HEK293 (cell line): ENCODE data around the gene LYPD4.

Source experiments
- CTCF ChIA-PET: fragments of 350-600 bp; formaldehyde crosslinking; extraction: SDS; loops from one replicate; lab custom pipeline; 2021; ENCODE audit warnings: antibody characterized with exemption; lab: Yijun Ruan, JAX
- POLR2A ChIA-PET: fragments of 300-600 bp; formaldehyde crosslinking; extraction: SDS; loops from one replicate; lab custom pipeline; 2020; ENCODE audit warnings: antibody characterized with exemption, inconsistent platforms; lab: Yijun Ruan, JAX
- H3K27ac ChIP-seq: fragments of 200-500 bp; sonication (Bioruptor generic); 2 replicates; pipeline ENCODE4 v1.5.1; 2014; ENCODE audit warnings: low read depth, low read length, control low read depth, inconsistent platforms; ENCODE audit errors: extremely low read depth
- H3K36me3 ChIP-seq, 2 experiments: fragments of 200-500 bp in 1 of 2; sonication (Bioruptor generic) in 1 of 2; 1 replicate in 1 of 2; 2 replicates in 1 of 2; pipeline ENCODE4 v1.5.1; 2014 to 2017; ENCODE audit warnings: inconsistent platforms in 2 of 2, low read length in 2 of 2; ENCODE audit not compliant: control insufficient read depth in 2 of 2, insufficient read depth in 1 of 2
- H3K4me1 ChIP-seq: fragments of 200-500 bp; sonication (Bioruptor generic); 2 replicates; pipeline ENCODE4 v1.5.1; 2014; ENCODE audit warnings: mild to moderate bottlenecking, low read length, inconsistent platforms; ENCODE audit not compliant: control insufficient read depth, insufficient read depth
- H3K4me3 ChIP-seq: 2 replicates; pipeline ENCODE4 v1.5.1; 2011; ENCODE audit warnings: low read depth, mild to moderate bottlenecking, control low read depth, low read length, moderate library complexity
- H3K9me3 ChIP-seq: fragments of 200-500 bp; sonication (Bioruptor generic); 2 replicates; pipeline ENCODE4 v1.5.1; 2014; ENCODE audit warnings: low read depth, low read length, inconsistent platforms; ENCODE audit not compliant: control insufficient read depth, insufficient read depth
- AEBP2 ChIP-seq: fragments of 450-650 bp; formaldehyde crosslinking; IDR thresholded peaks from 2 replicates; pipeline ENCODE4 v1.5.1; 2016; ENCODE audit warnings: missing biosample characterization, missing genetic modification characterization, borderline replicate concordance
- GLI4 ChIP-seq: fragments of 450-650 bp; formaldehyde crosslinking; IDR thresholded peaks from 2 replicates; pipeline ENCODE4 v1.5.1; 2016; ENCODE audit warnings: missing biosample characterization, missing genetic modification characterization
- GLIS1 ChIP-seq: fragments of 450-650 bp; formaldehyde crosslinking; IDR thresholded peaks from 2 replicates; pipeline ENCODE4 v1.5.1; 2016; ENCODE audit warnings: missing biosample characterization, missing genetic modification characterization
- GLIS2 ChIP-seq: fragments of 450-650 bp; formaldehyde crosslinking; IDR thresholded peaks from 2 replicates; pipeline ENCODE4 v1.5.1; 2016; ENCODE audit warnings: missing biosample characterization, missing genetic modification characterization
- KLF7 ChIP-seq: fragments of 450-650 bp; formaldehyde crosslinking; IDR thresholded peaks from 2 replicates; pipeline ENCODE4 v1.5.1; 2016; ENCODE audit warnings: missing biosample characterization, missing genetic modification characterization, borderline replicate concordance
- SP3 ChIP-seq: fragments of 450-650 bp; formaldehyde crosslinking; IDR thresholded peaks from 2 replicates; pipeline ENCODE4 v1.5.1; 2016; ENCODE audit warnings: missing biosample characterization, missing genetic modification characterization
- ZBTB17 ChIP-seq: fragments of 450-650 bp; formaldehyde crosslinking; IDR thresholded peaks from 2 replicates; pipeline ENCODE4 v1.5.1; 2016; ENCODE audit warnings: missing biosample characterization, missing genetic modification characterization
- ZBTB49 ChIP-seq: fragments of 450-650 bp; formaldehyde crosslinking; IDR thresholded peaks from 2 replicates; pipeline ENCODE4 v1.5.1; 2016; ENCODE audit warnings: missing biosample characterization, missing genetic modification characterization, low read depth
- ZFP3 ChIP-seq: fragments of 450-650 bp; formaldehyde crosslinking; IDR thresholded peaks from 2 replicates; pipeline ENCODE4 v1.5.1; 2016; ENCODE audit warnings: low read depth, missing biosample characterization, missing genetic modification characterization
- ZFP41 ChIP-seq: fragments of 450-650 bp; formaldehyde crosslinking; IDR thresholded peaks from 2 replicates; pipeline ENCODE4 v1.5.1; 2016; ENCODE audit warnings: missing biosample characterization, missing genetic modification characterization, borderline replicate concordance
- ZNF114 ChIP-seq: fragments of 450-650 bp; formaldehyde crosslinking; IDR thresholded peaks from 2 replicates; pipeline ENCODE4 v1.5.0; 2017; ENCODE audit warnings: missing biosample characterization, missing genetic modification characterization
- ZNF133 ChIP-seq: fragments of 450-650 bp; formaldehyde crosslinking; IDR thresholded peaks from 2 replicates; pipeline ENCODE4 v1.5.1; 2016; ENCODE audit warnings: missing biosample characterization, missing genetic modification characterization
- ZNF146 ChIP-seq: fragments of 450-650 bp; formaldehyde crosslinking; IDR thresholded peaks from 2 replicates; pipeline ENCODE4 v1.5.1; 2016; ENCODE audit warnings: missing biosample characterization, missing genetic modification characterization
- ZNF335 ChIP-seq: fragments of 450-650 bp; formaldehyde crosslinking; conservative IDR thresholded peaks from 2 replicates; pipeline ENCODE4 v1.5.1; 2016; ENCODE audit warnings: missing biosample characterization, missing genetic modification characterization
- ZNF366 ChIP-seq: fragments of 450-650 bp; formaldehyde crosslinking; conservative IDR thresholded peaks from 2 replicates; pipeline ENCODE4 v1.5.1; 2016; ENCODE audit warnings: missing biosample characterization, missing genetic modification characterization
- ZNF548 ChIP-seq: fragments of 450-650 bp; formaldehyde crosslinking; IDR thresholded peaks from 2 replicates; pipeline ENCODE4 v1.5.1; 2016; ENCODE audit warnings: missing biosample characterization, missing genetic modification characterization
- ZNF560 ChIP-seq: fragments of 450-650 bp; formaldehyde crosslinking; IDR thresholded peaks from 2 replicates; pipeline ENCODE4 v1.5.1; 2017; ENCODE audit warnings: missing biosample characterization, missing genetic modification characterization, borderline replicate concordance
- ZNF585B ChIP-seq: fragments of 450-650 bp; formaldehyde crosslinking; IDR thresholded peaks from 2 replicates; pipeline ENCODE4 v1.5.1; 2016; ENCODE audit warnings: missing biosample characterization, missing genetic modification characterization
- ZNF621 ChIP-seq: fragments of 450-650 bp; formaldehyde crosslinking; IDR thresholded peaks from 2 replicates; pipeline ENCODE4 v1.5.1; 2017; ENCODE audit warnings: missing biosample characterization, missing genetic modification characterization
- ZNF624 ChIP-seq: fragments of 450-650 bp; formaldehyde crosslinking; IDR thresholded peaks from 2 replicates; pipeline ENCODE4 v1.5.1; 2017; ENCODE audit warnings: missing biosample characterization, missing genetic modification characterization
- ZNF677 ChIP-seq: fragments of 450-650 bp; IDR thresholded peaks from 2 replicates; pipeline ENCODE4 v1.5.0; 2018; ENCODE audit warnings: missing biosample characterization, mild to moderate bottlenecking, missing genetic modification characterization, moderate library complexity
- ZNF777 ChIP-seq: fragments of 450-650 bp; formaldehyde crosslinking; IDR thresholded peaks from 2 replicates; pipeline ENCODE4 v1.5.1; 2017; ENCODE audit warnings: missing biosample characterization, missing genetic modification characterization, borderline replicate concordance
- TF ChIP-seq, protein P1 (sequence below): fragments of 450-650 bp; formaldehyde crosslinking; IDR thresholded peaks from 2 replicates; pipeline ENCODE4 v1.5.1; 2016; ENCODE audit warnings: missing biosample characterization, missing genetic modification characterization
- TF ChIP-seq, protein P2 (sequence below): fragments of 450-650 bp; formaldehyde crosslinking; IDR thresholded peaks from 2 replicates; pipeline ENCODE4 v1.5.0; 2017; ENCODE audit warnings: missing biosample characterization, missing genetic modification characterization, borderline replicate concordance
- TF ChIP-seq, protein P3 (sequence below): fragments of 450-650 bp; formaldehyde crosslinking; IDR thresholded peaks from 2 replicates; pipeline ENCODE4 v1.5.1; 2017; ENCODE audit warnings: missing biosample characterization, missing genetic modification characterization

Gene LYPD4

DNA sequence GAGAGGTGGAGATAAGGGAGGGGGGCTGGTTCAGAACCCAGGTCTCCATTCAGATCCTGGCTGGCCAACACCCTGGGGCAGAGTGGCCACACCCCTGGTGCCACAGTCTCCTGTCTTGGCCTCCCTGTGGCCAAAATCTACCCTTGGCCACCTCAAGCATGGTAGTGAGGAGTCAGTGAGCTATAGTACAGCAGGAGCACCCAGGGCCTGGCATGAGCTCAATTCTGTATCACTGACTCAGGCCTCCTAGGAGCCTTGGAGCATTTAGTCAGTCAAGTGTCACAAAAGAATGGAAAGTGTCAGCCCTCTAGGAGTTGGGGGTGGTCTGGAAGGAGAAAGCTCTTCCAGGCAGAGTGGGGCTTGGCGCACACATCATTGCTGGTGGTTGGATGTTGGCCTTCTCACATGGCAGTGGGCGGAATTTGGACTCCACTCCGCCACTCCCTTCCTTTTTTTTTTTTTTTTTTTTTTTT, 26.0 kb upstream of the LYPD4 start (continued):
- TF ChIP-seq ZNF366 (tag by site-specific recombination) (no peak), GLIS2 (peak; percentile 44; the same call in 1 of the 2 replicates)

DNA sequence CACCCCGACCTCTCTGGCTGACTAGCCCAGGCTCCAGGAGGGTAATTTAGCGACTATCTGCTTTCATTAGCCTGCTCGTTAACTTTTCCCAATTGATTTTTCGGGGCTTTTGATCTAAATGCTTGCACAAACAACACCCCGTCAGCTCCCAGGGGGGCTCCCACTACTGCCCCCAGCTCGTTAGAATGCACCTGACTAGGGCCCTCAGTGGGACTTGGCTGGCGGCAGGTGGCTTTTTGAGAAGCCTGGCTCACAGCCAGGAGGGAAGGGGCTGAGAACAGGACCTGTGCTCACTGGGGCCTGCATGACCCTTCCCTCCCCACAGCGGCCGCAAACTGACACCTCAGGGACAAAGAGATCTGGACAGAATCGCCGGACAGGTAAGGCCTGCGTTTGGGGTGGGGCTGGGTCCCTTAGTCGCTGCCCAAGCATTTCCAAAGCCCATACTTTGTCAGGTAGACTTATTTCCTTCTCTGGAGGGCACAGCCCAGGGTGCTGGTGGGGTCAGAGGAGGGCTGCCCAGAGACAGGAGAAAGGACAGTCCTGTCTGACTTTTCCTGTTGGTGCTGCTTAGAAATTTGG, 25.0 kb upstream of the LYPD4 start:
- no peak overlapping the region for H3K4me3 ChIP-seq
- ChIA-PET POLR2A (interaction anchor here (0.6 to 7.2 kb wide), 8 partner anchors 10 to 489 kb away, joined by 3 to 118 read pairs (median 6); partner anchors contain the start of genes RABAC1 and RPS19), CTCF (interaction anchor here (1.4 kb wide), 1 partner anchor 83 kb away, joined by 3 read pairs; no protein-coding TSS in a partner anchor)
- H3K9me3 ChIP-seq = no peaks in the 10 kb centered on the region
- H3K4me1 ChIP-seq = peaks cover 4% of the 10 kb centered on the region; the same call in 1 of the 2 replicates
- H3K27ac ChIP-seq = peak overlapping the region; percentile 35
- H3K36me3 ChIP-seq = peaks cover 70 to 76% of the 10 kb centered on the region in 2 experiments
- TF ChIP-seq KLF7 (tag by site-specific recombination) (no peak), ZBTB49 (tag by site-specific recombination) (no peak), ZNF560 (tag by site-specific recombination) (no peak), GLI4 (tag by site-specific recombination) (no peak), GLIS1 (tag by site-specific recombination) (peak; percentile 98), ZNF585B (no peak), ZNF777 (tag by site-specific recombination) (no peak), ZNF335 (tag by site-specific recombination) (no peak), ZFP41 (tag by site-specific recombination) (no peak), SP3 (tag by site-specific recombination) (no peak), AEBP2 (tag by site-specific recombination) (no peak), ZNF548 (tag by site-specific recombination) (no peak), ZNF133 (tag by site-specific recombination) (no peak), ZNF677 (tag by site-specific recombination) (no peak), ZNF114 (no peak), ZNF624 (no peak), ZNF621 (tag by site-specific recombination) (no peak), ZBTB17 (tag by site-specific recombination) (peak; percentile 21; the same call in 1 of the 2 replicates), ZFP3 (tag by site-specific recombination) (no peak), ZNF146 (tag by site-specific recombination) (no peak)
- TF ChIP-seq, protein P1, sequence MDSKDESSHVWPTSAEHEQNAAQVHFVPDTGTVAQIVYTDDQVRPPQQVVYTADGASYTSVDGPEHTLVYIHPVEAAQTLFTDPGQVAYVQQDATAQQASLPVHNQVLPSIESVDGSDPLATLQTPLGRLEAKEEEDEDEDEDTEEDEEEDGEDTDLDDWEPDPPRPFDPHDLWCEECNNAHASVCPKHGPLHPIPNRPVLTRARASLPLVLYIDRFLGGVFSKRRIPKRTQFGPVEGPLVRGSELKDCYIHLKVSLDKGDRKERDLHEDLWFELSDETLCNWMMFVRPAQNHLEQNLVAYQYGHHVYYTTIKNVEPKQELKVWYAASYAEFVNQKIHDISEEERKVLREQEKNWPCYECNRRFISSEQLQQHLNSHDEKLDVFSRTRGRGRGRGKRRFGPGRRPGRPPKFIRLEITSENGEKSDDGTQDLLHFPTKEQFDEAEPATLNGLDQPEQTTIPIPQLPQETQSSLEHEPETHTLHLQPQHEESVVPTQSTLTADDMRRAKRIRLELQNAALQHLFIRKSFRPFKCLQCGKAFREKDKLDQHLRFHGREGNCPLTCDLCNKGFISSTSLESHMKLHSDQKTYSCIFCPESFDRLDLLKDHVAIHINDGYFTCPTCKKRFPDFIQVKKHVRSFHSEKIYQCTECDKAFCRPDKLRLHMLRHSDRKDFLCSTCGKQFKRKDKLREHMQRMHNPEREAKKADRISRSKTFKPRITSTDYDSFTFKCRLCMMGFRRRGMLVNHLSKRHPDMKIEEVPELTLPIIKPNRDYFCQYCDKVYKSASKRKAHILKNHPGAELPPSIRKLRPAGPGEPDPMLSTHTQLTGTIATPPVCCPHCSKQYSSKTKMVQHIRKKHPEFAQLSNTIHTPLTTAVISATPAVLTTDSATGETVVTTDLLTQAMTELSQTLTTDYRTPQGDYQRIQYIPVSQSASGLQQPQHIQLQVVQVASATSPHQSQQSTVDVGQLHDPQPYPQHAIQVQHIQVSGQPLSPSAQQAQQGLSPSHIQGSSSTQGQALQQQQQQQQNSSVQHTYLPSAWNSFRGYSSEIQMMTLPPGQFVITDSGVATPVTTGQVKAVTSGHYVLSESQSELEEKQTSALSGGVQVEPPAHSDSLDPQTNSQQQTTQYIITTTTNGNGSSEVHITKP (tag by site-specific recombination) = no peak
- TF ChIP-seq, protein P2, sequence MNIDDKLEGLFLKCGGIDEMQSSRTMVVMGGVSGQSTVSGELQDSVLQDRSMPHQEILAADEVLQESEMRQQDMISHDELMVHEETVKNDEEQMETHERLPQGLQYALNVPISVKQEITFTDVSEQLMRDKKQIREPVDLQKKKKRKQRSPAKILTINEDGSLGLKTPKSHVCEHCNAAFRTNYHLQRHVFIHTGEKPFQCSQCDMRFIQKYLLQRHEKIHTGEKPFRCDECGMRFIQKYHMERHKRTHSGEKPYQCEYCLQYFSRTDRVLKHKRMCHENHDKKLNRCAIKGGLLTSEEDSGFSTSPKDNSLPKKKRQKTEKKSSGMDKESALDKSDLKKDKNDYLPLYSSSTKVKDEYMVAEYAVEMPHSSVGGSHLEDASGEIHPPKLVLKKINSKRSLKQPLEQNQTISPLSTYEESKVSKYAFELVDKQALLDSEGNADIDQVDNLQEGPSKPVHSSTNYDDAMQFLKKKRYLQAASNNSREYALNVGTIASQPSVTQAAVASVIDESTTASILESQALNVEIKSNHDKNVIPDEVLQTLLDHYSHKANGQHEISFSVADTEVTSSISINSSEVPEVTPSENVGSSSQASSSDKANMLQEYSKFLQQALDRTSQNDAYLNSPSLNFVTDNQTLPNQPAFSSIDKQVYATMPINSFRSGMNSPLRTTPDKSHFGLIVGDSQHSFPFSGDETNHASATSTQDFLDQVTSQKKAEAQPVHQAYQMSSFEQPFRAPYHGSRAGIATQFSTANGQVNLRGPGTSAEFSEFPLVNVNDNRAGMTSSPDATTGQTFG (tag by site-specific recombination) = no peak
- TF ChIP-seq, protein P3, sequence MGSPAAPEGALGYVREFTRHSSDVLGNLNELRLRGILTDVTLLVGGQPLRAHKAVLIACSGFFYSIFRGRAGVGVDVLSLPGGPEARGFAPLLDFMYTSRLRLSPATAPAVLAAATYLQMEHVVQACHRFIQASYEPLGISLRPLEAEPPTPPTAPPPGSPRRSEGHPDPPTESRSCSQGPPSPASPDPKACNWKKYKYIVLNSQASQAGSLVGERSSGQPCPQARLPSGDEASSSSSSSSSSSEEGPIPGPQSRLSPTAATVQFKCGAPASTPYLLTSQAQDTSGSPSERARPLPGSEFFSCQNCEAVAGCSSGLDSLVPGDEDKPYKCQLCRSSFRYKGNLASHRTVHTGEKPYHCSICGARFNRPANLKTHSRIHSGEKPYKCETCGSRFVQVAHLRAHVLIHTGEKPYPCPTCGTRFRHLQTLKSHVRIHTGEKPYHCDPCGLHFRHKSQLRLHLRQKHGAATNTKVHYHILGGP (tag by site-specific recombination) = no peak
